Choroid plexus epithelial cell (primary cell): Measurements from ENCODE around the gene VN1R2.
"Not testable (repeated sequence)": the region's sequence is repeated elsewhere in the genome, so short reads cannot be mapped to it uniquely, and the experiment has no call there.

Experiments
- DNase-seq: peaks from one replicate; pipeline ENCODE4 v3.0.0-alpha.2; 2010; ENCODE audit warnings: low read depth
- H3K4me3 ChIP-seq: 2 replicates; pipeline ENCODE4 v1.5.1; 2011; ENCODE audit warnings: low read depth, mild to moderate bottlenecking, control low read depth, low read length, moderate library complexity
- TF ChIP-seq, protein P1 (sequence below): conservative IDR thresholded peaks from 2 replicates; pipeline ENCODE4 v1.5.1; 2011; ENCODE audit warnings: low read depth, mild to moderate bottlenecking, control low read depth, inconsistent platforms, low read length, moderate library complexity

Gene VN1R2

GRCh38 chr19:53254411-53255341, 3.4 kb upstream of the VN1R2 start, which contains the start of gene ZNF677:
ZNF677 (minus strand) TSS chr19:53254873; CDS start chr19:53251550, 3,323 bp downstream.
- TF ChIP-seq, protein P1, sequence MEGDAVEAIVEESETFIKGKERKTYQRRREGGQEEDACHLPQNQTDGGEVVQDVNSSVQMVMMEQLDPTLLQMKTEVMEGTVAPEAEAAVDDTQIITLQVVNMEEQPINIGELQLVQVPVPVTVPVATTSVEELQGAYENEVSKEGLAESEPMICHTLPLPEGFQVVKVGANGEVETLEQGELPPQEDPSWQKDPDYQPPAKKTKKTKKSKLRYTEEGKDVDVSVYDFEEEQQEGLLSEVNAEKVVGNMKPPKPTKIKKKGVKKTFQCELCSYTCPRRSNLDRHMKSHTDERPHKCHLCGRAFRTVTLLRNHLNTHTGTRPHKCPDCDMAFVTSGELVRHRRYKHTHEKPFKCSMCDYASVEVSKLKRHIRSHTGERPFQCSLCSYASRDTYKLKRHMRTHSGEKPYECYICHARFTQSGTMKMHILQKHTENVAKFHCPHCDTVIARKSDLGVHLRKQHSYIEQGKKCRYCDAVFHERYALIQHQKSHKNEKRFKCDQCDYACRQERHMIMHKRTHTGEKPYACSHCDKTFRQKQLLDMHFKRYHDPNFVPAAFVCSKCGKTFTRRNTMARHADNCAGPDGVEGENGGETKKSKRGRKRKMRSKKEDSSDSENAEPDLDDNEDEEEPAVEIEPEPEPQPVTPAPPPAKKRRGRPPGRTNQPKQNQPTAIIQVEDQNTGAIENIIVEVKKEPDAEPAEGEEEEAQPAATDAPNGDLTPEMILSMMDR = no peak
- peak; percentile 92 for DNase-seq
- H3K4me3 ChIP-seq = peak within 1 kb of the TSS; percentile 92

DNA sequence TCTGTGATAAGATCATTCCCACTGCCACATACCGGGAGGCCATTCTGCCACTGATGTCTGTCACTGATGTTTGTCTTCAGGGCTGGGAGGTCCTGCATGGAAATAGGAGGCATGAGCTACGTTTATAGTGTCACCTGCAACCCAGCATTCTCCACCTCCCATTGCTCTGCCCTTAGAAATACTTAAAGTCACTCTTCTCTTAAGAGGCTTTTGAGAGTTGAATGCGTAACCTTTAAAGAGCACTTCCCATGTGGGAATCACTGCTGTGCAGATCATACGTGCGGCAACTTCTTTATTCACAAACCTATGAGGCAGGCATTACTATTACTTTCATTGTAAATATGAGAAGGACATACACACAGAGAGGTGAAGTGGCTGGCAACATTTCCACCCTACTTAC, 9.5 kb downstream of the VN1R2 start, which contains the start of gene VN1R4:
VN1R4 (minus strand) TSS at position 101 of the 400 bp plus-strand sequence; CDS start at position 43, 58 bp downstream.
- H3K4me3 ChIP-seq, DNase-seq: not testable (repeated sequence)

GRCh38 chr19:53269861-53270260, 11.8 kb downstream of the VN1R2 start:
- not testable (repeated sequence) for DNase-seq, H3K4me3 ChIP-seq

- TF ChIP-seq, protein P1 = no peak
- H3K4me3 ChIP-seq = no peak overlapping the region
- DNase-seq = no peak
Observed at GRCh38 chr19:53272044-53272443, 14.0 kb downstream of the VN1R2 start.

- no peak for DNase-seq
- H3K4me3 ChIP-seq = no peak overlapping the region
- TF ChIP-seq, protein P1 = no peak
Observed at GRCh38 chr19:53275480-53275879, 17.4 kb downstream of the VN1R2 start.

DNA sequence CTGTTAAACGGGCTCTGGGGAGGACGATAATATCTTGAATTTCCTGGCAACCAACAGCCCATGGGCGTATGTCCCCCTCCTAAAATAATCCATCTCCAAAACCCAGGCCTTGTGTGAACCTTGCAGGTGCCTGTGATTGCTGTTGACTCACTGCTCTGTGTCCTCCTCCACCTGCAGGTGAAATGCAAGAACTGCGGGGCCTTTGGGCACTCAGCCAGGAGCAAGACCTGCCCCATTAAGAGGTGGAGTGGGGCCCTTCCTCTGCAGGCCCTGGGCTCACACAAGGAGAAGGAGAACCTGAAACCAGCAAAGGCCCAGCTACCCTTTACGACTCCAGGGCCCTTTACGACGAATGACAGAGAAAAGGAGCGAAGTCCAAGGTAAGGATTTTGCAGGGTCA, 23.9 kb downstream of the VN1R2 start:
- DNase-seq, H3K4me3 ChIP-seq: not testable (repeated sequence)

DNA sequence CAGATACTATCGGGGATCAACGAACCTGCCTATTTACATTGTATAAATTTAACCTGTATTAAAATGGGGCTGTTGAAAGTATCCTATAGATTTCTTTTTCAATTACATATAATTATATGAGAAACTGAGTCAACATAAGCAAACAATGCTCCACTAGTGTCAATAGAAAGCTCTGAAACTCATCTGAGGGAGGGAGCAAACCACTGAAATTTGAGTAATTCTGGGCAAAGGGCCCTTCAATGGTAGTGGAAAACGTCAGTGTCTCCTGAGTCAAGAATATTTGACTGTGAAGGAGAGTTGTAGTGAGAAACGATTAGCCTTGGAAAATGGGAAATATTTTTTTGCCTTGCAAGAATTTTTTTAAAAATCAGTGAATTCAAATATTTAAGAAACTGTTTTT, 27.0 kb downstream of the VN1R2 start:
- DNase-seq = no peak
- TF ChIP-seq, protein P1 = no peak
- no peak overlapping the region for H3K4me3 ChIP-seq

DNA sequence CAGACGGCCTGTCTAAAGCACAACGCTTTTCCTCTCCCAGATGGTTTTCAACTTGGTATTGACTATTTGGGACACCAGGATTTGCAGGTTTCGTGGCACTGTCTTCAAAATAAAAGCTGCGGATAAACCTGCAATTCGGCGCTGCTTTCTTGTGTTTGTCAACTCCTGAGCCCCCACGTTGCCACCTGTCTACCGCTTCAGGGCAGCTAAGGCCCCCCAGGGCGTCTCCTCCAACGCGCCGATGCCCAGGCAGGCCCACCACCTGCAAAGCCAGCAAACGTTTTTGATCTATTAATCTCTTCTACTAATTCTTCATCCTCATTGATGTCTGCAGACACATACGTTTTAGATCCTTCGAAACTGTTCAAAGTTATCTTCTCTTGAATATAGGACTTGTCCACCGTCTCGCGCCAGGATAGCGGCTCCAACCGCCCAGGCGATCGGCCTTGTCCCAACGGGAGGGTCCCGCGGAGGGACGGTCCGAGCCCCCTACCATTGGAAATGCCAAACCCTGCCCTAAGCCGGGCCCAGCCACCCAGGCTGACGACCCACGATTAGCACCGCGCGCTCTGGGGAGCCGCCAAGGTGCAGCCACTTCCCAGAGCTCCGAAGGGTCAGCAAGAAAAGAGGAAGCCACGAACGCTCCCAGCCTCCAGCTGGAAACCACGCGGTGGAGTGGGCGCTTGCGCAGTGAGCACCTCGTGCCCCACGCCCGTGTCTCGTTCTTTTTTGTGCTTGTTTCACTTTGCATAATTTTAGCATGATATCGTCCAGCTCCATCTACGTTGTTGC, 32.9 kb downstream of the VN1R2 start:
- TF ChIP-seq, protein P1 = no peak
- DNase-seq = no peak

More for the DNA sequence above, 32.9 kb downstream of the VN1R2 start:
- no peak overlapping the region for H3K4me3 ChIP-seq
